Small intestine (tissue), 7 donors: ENCODE measurements around the gene RPGRIP1L. TPM values are rescaled to one million over a fixed set of nuclear protein-coding genes. Genes with fewer than 3 reads are reported as not detected.
A peak's percentile ranks its signal among the peaks of the same experiment; 100 is the strongest.

Source experiments
- DNase-seq, 2 donors: peaks; one replicate each; pipeline versions ENCODE4 v3.0.0 to v3.0.0-alpha.2; 2013
- FAIRE-seq: peaks from 2 replicates; lab custom pipeline; 2012; peaks lifted over from hg19 to GRCh38; lab: Jason Lieb, UNC
- H3K27ac ChIP-seq, 3 donors: one replicate each; pipeline ENCODE4 v1.5.1; 2013; ENCODE audit warnings: low read length in 2 of 3, mild to moderate bottlenecking in 2 of 3, control low read depth in 1 of 3, inconsistent platforms in 1 of 3, low read depth in 1 of 3, moderate library complexity in 1 of 3
- H3K27me3 ChIP-seq, 3 donors: one replicate each; pipeline ENCODE4 v1.6.1; 2013; ENCODE audit warnings: low read length in 3 of 3, inconsistent platforms in 1 of 3; ENCODE audit not compliant: control insufficient read depth in 3 of 3, insufficient read depth in 3 of 3
- H3K36me3 ChIP-seq, 3 donors: one replicate each; pipeline ENCODE4 v1.6.1; 2013; ENCODE audit warnings: low read length in 3 of 3, inconsistent platforms in 1 of 3, low read depth in 1 of 3, mild to moderate bottlenecking in 1 of 3, moderate library complexity in 1 of 3; ENCODE audit not compliant: control insufficient read depth in 3 of 3, insufficient read depth in 2 of 3
- H3K4me1 ChIP-seq, 3 donors: one replicate each; pipeline ENCODE4 v1.6.1; 2013; ENCODE audit warnings: low read length in 2 of 3, inconsistent platforms in 1 of 3, low read depth in 1 of 3, mild to moderate bottlenecking in 1 of 3, moderate library complexity in 1 of 3; ENCODE audit not compliant: control insufficient read depth in 3 of 3, insufficient read depth in 2 of 3
- H3K4me3 ChIP-seq, 3 donors: one replicate each; pipeline ENCODE4 v1.5.1; 2013; ENCODE audit warnings: low read length in 3 of 3, control low read depth in 1 of 3, inconsistent platforms in 1 of 3, low read depth in 1 of 3, mild to moderate bottlenecking in 1 of 3, moderate library complexity in 1 of 3
- H3K9me3 ChIP-seq, 2 donors: one replicate each; pipeline ENCODE4 v1.6.1; 2013; ENCODE audit warnings: low read depth in 1 of 2, low read length in 1 of 2; ENCODE audit not compliant: control insufficient read depth in 2 of 2, insufficient read depth in 1 of 2
- WGBS, 3 donors: extraction: QIAGEN DNeasy Blood & Tissue Kit; methylation state at CpG; one replicate each; pipeline ENCODE4 v1.1.7; 2013; 5-methylcytosine and 5-hydroxymethylcytosine counted together
- polyA plus RNA-seq, 4 donors: library from polyadenylated mRNA; stranded (reverse) in 3 of 4; unstranded in 1 of 4; fragments of 200-250 nt in 3 of 4; fragments of 120-200 nt in 1 of 4; gene quantifications; one replicate each; pipeline versions ENCODE4 v1.2.1 to v1.2.3, GENCODE V29; 2013
- donor health status: healthy with polysubstance abuse.
- donor health status: control.
- donor health status: control.
- donor health status: Bipolar disorder and iron deficiency.
- donor health status: healthy.

RPGRIP1L gene
- polyA plus RNA-seq, 4 donors = under 0.01 to 4.5 (median 1.0) TPM

DNA sequence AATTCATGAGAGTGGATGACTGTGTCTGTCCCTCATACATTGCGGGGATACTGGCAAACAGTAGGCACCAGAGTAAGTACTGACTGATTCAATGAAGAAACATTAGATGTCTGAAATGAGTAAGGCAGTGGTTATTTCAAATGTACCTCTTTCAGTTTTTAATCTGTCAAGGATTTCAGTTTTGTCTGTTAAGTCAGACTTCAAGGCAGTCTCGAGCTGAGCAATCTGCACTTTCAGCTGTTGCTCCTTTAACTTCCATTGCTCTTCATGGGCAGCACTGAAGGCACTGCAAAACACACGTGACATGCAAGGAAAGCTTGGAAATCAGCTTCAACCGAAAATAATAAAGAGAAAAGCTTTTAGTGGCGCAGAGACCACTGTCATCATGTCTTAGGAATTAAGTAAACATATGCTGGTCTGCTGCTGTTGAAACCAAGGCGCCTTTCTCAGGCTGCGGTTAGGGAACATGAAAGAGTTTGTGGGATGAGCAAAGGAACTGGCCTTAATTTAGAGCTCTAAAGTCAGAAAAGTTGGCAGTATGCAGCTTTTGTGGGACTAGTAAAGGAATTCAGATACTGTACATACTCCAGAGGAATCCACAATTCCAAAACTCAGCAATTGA is 38.8 kb downstream of the RPGRIP1L start:
- Histone ChIP-seq H3K4me1 (no peaks in the 10 kb centered on the region), H3K9me3 (no peaks in the 10 kb centered on the region), H3K27me3 (no peaks in the 10 kb centered on the region), H3K36me3 (no peaks in the 10 kb centered on the region), H3K4me3 (no peak overlapping the region), H3K27ac (no peak overlapping the region)
- peak in 1 of 2 donors; percentile 6 for DNase-seq
- FAIRE-seq = no peak
- WGBS, 3 donors = 56 to 69% (median 66%) methylated on average over 7 of the region's 7 CpGs

GRCh38 chr16:53662072-53662471 is 41.6 kb downstream of the RPGRIP1L start:
- 95 to 100% (median 98%) methylated on average over 1 of the region's 1 CpG for WGBS, 3 donors
- H3K27ac ChIP-seq = no peak overlapping the region
- DNase-seq (no peak), FAIRE-seq (no peak)
- H3K4me3 ChIP-seq = no peak overlapping the region
- no peaks in the 10 kb centered on the region for H3K9me3 ChIP-seq
- H3K4me1 ChIP-seq = no peaks in the 10 kb centered on the region
- H3K36me3 ChIP-seq = peaks cover 0 to 2% (median 0%) of the 10 kb centered on the region in 3 donors
- H3K27me3 ChIP-seq = no peaks in the 10 kb centered on the region

- FAIRE-seq (peak; percentile 91), DNase-seq (no peak)
- no peaks in the 10 kb centered on the region for H3K4me1 ChIP-seq
- peaks cover 0 to 5% (median 0%) of the 10 kb centered on the region in 3 donors for H3K36me3 ChIP-seq
- no peak overlapping the region for H3K4me3 ChIP-seq
- H3K27me3 ChIP-seq = no peaks in the 10 kb centered on the region
- 94 to 100% (median 97%) methylated on average over 2 of the region's 2 CpGs for WGBS, 3 donors
- no peak overlapping the region for H3K27ac ChIP-seq
- no peaks in the 10 kb centered on the region for H3K9me3 ChIP-seq
Observed at GRCh38 chr16:53654946-53655345, 48.7 kb downstream of the RPGRIP1L start.

- H3K36me3 ChIP-seq = peaks cover 0 to 4% (median 4%) of the 10 kb centered on the region in 3 donors
- no peak overlapping the region for H3K27ac ChIP-seq
- DNase-seq = no peak
- H3K4me3 ChIP-seq = no peak overlapping the region
- 85 to 98% (median 88%) methylated on average over 2 of the region's 2 CpGs for WGBS, 3 donors
- no peaks in the 10 kb centered on the region for H3K9me3 ChIP-seq
- FAIRE-seq = no peak
- no peaks in the 10 kb centered on the region for H3K27me3 ChIP-seq
- no peaks in the 10 kb centered on the region for H3K4me1 ChIP-seq
Observed at GRCh38 chr16:53651357-53651756, 52.3 kb downstream of the RPGRIP1L start.

- Histone ChIP-seq H3K4me1 (no peaks in the 10 kb centered on the region), H3K4me3 (no peak overlapping the region), H3K36me3 (peaks cover 0 to 4% (median 0%) of the 10 kb centered on the region in 3 donors), H3K27me3 (no peaks in the 10 kb centered on the region), H3K27ac (no peak overlapping the region), H3K9me3 (peaks cover 0 to 2% of the 10 kb centered on the region in 2 donors)
- 90 to 99% (median 98%) methylated on average over 3 of the region's 3 CpGs for WGBS, 3 donors
- DNase-seq = no peak
- FAIRE-seq = no peak
Observed at GRCh38 chr16:53646506-53646905, 57.2 kb downstream of the RPGRIP1L start.

DNA sequence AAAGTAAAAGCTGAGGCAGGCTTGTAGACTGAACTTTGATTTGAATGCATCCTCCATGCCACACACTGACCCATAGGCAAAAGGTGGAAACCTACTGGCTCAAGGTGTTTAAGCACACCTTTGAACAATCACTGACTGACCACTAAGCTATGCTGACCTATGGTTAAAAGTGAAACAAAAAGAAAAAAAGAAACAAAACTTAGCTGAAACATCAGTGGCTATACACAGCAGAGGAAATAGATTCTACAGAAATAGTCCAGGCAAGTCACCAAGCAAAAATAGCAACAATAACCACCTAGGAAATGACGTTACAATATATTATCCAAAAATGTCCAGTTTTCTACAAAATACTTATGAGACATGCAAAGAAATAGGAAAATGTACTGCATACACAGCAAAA is 60.2 kb downstream of the RPGRIP1L start:
- DNase-seq = no peak
- peaks cover 0 to 2% of the 10 kb centered on the region in 2 donors for H3K9me3 ChIP-seq
- no peaks in the 10 kb centered on the region for H3K4me1 ChIP-seq
- no peaks in the 10 kb centered on the region for H3K27me3 ChIP-seq
- H3K4me3 ChIP-seq = no peak overlapping the region
- FAIRE-seq = no peak
- peaks cover 0 to 4% (median 0%) of the 10 kb centered on the region in 3 donors for H3K36me3 ChIP-seq
- no peak overlapping the region for H3K27ac ChIP-seq
- WGBS, 3 donors = 90 to 92% (median 92%) methylated on average over 1 of the region's 1 CpG

- Histone ChIP-seq H3K4me3 (no peak overlapping the region), H3K9me3 (peaks cover 0 to 2% of the 10 kb centered on the region in 2 donors), H3K36me3 (peaks cover 0 to 4% (median 0%) of the 10 kb centered on the region in 3 donors), H3K4me1 (no peaks in the 10 kb centered on the region), H3K27ac (no peak overlapping the region), H3K27me3 (no peaks in the 10 kb centered on the region)
- 90 to 93% (median 91%) methylated on average over 5 of the region's 5 CpGs for WGBS, 3 donors
- FAIRE-seq (no peak), DNase-seq (no peak)
Observed at GRCh38 chr16:53642094-53642493, 61.6 kb downstream of the RPGRIP1L start.

DNA sequence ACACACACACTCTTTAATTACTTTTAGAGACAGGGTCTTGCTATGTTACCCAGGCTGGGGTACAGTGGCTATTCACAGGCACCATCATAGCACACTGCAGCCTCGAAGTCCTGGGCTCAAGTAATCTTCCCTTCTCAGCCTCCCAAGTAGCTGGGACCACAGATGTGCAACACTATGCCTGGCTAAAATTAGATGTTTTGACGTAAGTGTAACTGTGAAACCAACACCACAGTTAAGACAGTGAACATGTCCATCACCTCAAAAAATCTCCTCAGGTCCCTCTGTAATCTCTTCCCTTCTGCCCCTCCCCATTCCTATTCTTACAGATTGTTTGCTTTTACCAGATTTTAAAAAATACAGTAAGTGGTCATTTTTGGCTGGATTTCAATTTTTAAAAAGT is 66.7 kb downstream of the RPGRIP1L start:
- no peak for DNase-seq
- no peak for FAIRE-seq
- Histone ChIP-seq H3K27me3 (no peaks in the 10 kb centered on the region), H3K4me3 (no peak overlapping the region), H3K4me1 (no peaks in the 10 kb centered on the region), H3K27ac (no peak overlapping the region), H3K36me3 (peaks cover 0 to 2% (median 0%) of the 10 kb centered on the region in 3 donors), H3K9me3 (no peaks in the 10 kb centered on the region)
- 87 to 92% (median 89%) methylated on average over 2 of the region's 2 CpGs for WGBS, 3 donors

GRCh38 chr16:53632526-53632925 is 71.1 kb downstream of the RPGRIP1L start:
- FAIRE-seq (no peak), DNase-seq (no peak)
- Histone ChIP-seq H3K4me1 (no peaks in the 10 kb centered on the region), H3K27ac (no peak overlapping the region), H3K9me3 (no peaks in the 10 kb centered on the region), H3K27me3 (no peaks in the 10 kb centered on the region), H3K4me3 (no peak overlapping the region), H3K36me3 (peaks cover 0 to 2% (median 0%) of the 10 kb centered on the region in 3 donors)
- 84 to 98% (median 92%) methylated on average over 2 of the region's 2 CpGs for WGBS, 3 donors
